ENCODE data around the gene C12orf75. TPM values are rescaled to one million over a fixed set of nuclear protein-coding genes. Genes with fewer than 3 reads are reported as not detected.

The C12orf75 gene
- total RNA-seq, result 56.5 TPM

- TF ChIP-seq CTCF (IDR thresholded peaks at IDR 0.05), result no peak
- H3K4me3 ChIP-seq, result peak within 1 kb of the TSS; percentile 75 to 87
- intact Hi-C loops (cut with DNase I), result loop anchor here (2.0 kb wide), 3 partner anchors 22 to 94 kb away; partner anchors contain the start of gene APPL2
- no peaks in the 10 kb centered on the region for H3K36me3 ChIP-seq
- H3K4me1 ChIP-seq, result peaks cover 0 to 19% of the 10 kb centered on the region in 2 donors
- H3K27me3 ChIP-seq, result no peaks in the 10 kb centered on the region
- H3K9me3 ChIP-seq, result no peaks in the 10 kb centered on the region
- peak; percentile 37 to 88 for DNase-seq (ENCODE audit: low spot score in 2 of 2)
- peak within 1 kb of the TSS; percentile 62 to 83 for H3K27ac ChIP-seq
Measured at GRCh38 chr12:105330283-105330930, at the start of gene C12orf75. Gene C12orf75 (plus strand): TSS chr12:105330691. CDS start chr12:105330892, 201 bp downstream.

GRCh38 chr12:105280966-105281693 is 49.4 kb upstream of the C12orf75 start:
- Histone ChIP-seq H3K36me3 (no peaks in the 10 kb centered on the region), H3K27ac (no peak overlapping the region), H3K9me3 (no peaks in the 10 kb centered on the region), H3K27me3 (no peaks in the 10 kb centered on the region), H3K4me3 (no peak overlapping the region), H3K4me1 (no peaks in the 10 kb centered on the region)
- DNase-seq (ENCODE audit: low spot score in 2 of 2), result no peak
- intact Hi-C loops (cut with DNase I), result no loop called here
- no peak for TF ChIP-seq CTCF (IDR thresholded peaks at IDR 0.05)

GRCh38 chr12:105281694-105282049 is 48.8 kb upstream of the C12orf75 start:
- TF ChIP-seq CTCF (IDR thresholded peaks at IDR 0.05), result no peak
- no peaks in the 10 kb centered on the region for H3K36me3 ChIP-seq
- intact Hi-C loops (cut with DNase I), result no loop called here

GRCh38 chr12:105285378-105285777 is 45.1 kb upstream of the C12orf75 start:
- TF ChIP-seq CTCF (IDR thresholded peaks at IDR 0.05), result no peak
- intact Hi-C loops (cut with DNase I), result no loop called here
- H3K27me3 ChIP-seq, result no peaks in the 10 kb centered on the region
- H3K4me1 ChIP-seq, result no peaks in the 10 kb centered on the region
- H3K36me3 ChIP-seq, result no peaks in the 10 kb centered on the region
- no peaks in the 10 kb centered on the region for H3K9me3 ChIP-seq
- DNase-seq (ENCODE audit: low spot score in 2 of 2), result no peak
- no peak overlapping the region for H3K27ac ChIP-seq
- no peak overlapping the region for H3K4me3 ChIP-seq

More at GRCh38 chr12:105281694-105282049, 48.8 kb upstream of the C12orf75 start:
- H3K27ac ChIP-seq, result no peak overlapping the region
- no peaks in the 10 kb centered on the region for H3K4me1 ChIP-seq
- H3K9me3 ChIP-seq, result no peaks in the 10 kb centered on the region
- DNase-seq (ENCODE audit: low spot score in 2 of 2), result no peak
- no peaks in the 10 kb centered on the region for H3K27me3 ChIP-seq
- H3K4me3 ChIP-seq, result no peak overlapping the region

GRCh38 chr12:105287408-105287807 is 43.1 kb upstream of the C12orf75 start:
- intact Hi-C loops (cut with DNase I), result no loop called here
- no peak for TF ChIP-seq CTCF (IDR thresholded peaks at IDR 0.05)
- Histone ChIP-seq H3K36me3 (no peaks in the 10 kb centered on the region), H3K27ac (no peak overlapping the region), H3K9me3 (no peaks in the 10 kb centered on the region), H3K4me3 (no peak overlapping the region), H3K4me1 (peaks cover 0 to 2% of the 10 kb centered on the region in 2 donors), H3K27me3 (no peaks in the 10 kb centered on the region)
- no peak for DNase-seq (ENCODE audit: low spot score in 2 of 2)
